ENCODE measurements around the gene MOAP1. TPM values are rescaled to one million over a fixed set of nuclear protein-coding genes. Genes with fewer than 3 reads are reported as not detected.
A peak's percentile ranks its signal among the peaks of the same experiment; 100 is the strongest.
"Not testable (repeated sequence)": the region's sequence is repeated elsewhere in the genome, so short reads cannot be mapped to it uniquely, and the experiment has no call there.

Gene MOAP1
- total RNA-seq, 1 donor from 2014 or later = 21.4 TPM

DNA sequence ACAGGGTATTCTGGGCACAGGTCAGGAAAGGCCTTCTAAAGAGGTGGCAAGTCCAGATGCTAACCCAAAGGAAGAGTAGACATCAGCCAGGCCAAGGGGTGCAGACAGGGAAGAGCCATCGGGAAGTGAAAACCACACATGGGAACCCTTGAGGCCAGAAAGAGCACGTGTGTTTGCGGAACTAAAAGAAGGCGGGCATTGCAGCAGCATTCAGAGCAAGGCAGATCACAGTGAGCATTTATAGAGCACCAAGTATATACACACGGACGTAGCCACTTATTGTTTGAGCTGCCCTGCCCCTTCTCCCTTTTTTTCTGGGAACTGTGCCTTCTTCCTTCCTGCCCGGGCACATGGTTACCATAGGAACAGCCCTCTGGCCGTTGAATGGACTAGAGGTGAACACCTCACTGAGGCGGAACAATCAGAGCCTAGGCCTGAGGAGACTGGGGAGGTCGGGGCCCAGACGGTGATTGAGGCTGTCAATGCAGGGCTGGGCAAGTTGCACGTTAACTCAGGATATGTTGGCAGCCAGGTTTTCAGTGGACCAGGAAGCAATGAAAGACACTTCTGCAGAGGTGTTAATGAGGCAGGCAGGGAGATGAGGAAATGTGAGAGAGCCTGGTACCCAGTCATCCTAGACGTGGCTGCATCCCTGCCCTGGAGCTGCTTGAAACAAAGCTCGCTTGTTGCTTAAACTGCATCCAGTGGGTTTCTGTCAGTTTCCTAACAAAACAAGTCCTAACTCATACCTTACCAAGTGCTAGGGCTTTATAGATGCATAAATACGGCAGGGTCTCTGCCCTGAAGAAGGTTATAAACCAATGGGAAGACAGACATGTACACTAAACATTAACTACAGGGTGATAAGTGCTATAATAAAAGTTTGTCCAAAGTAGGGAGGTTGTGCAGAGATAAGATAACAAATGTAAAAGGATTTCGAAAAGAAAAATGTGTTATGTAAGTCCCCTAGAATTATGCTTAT is 34.2 kb downstream of the MOAP1 start:
- DNase-seq (ENCODE audit: low spot score) = no peak

DNA sequence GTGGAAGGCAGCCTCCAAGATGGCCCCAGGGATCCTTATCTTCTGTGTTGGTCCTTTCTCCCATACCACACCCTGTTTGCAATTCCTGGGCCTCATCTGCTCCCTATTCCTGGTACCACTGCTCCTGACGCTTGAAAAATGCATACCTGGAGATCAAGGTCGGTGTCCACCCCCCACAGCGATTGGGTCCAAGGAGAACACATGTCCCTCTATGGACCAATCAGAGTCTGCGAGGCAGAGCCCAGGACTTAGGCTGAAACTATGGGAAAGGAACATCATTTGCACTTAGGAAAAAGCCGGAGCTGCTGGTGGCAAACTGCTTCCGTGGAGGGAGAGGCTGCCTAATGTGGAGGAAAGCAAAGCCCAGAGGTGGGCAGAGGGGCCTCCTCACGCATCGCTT is 35.7 kb downstream of the MOAP1 start:
- no peak for DNase-seq (ENCODE audit: low spot score)

DNA sequence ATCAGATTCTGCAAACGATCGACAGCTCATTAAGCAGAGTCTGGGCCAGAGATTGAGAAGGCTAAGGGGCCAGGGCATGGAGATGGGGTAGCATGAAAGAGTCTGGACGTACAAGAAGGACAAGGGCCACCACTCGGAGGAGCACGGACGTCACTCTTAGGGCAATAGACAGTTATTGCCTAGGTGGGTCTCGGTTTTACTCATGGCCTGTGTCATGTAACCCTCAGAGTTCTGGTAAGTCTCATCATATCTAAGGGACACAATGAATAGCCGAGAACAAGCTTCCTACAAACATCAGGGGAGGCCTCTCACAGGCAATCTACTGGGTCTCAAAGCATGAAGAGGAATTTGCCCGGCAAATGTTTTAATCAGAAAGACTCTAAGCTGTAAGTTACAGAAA is 38.6 kb downstream of the MOAP1 start:
- DNase-seq (ENCODE audit: low spot score) = no peak

DNA sequence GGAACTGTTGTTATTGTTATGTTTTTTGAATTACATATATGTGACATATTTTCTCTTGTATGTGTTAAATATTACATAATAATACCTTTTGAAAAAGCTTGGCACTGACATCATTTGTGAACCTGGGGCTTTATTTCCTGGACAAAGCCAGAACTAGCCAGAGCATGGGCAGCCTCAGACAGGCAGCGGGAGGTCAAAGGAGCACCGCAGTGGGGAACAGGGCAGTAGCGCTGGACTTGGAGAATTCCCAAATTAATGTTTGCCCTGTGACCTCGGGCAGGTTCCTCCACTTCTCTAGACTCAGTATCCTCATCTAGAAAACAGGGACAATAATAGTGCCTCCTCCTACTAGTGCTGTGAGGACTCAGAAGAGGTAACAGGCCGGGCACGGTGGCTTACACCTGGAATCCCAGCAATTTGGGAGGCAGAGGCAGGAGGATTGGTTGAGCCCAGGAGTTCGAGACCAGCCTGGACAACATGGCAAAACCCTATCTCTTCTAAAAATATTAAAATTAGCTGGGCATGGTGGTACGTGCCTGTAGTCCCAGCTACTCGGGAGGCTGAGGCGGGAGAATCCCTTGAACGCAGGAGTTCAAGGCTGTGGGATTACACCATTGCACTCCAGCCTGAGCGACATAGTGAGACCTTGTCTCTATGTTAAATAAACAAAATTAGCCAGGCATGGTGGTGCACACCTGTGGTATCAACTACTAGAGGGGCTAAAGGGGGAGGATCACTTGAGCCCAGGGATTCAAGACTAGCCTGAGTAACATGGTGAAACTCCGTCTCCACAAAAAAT is 41.6 kb downstream of the MOAP1 start:
- DNase-seq (ENCODE audit: low spot score) = no peak

DNA sequence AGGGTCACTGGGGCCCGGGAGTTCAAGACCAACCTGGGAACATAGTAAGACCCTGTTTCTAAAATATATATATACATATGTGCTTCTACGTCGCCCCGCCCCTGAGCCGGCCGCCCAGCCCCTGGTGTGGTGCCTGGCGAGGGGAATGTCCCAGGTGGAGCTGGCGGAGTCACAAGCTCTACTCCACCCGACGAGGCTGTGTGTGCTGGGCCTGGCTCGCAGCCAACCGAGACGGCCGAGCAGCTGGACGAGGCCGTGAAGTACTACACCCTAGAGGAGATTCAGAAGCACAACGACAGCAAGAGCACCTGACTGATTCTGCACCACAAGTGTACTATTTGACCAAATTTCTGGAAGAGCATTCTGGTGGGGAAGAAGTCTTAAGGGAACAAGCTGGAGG is 46.8 kb downstream of the MOAP1 start:
- DNase-seq (ENCODE audit: low spot score) = peak; percentile 8

DNA sequence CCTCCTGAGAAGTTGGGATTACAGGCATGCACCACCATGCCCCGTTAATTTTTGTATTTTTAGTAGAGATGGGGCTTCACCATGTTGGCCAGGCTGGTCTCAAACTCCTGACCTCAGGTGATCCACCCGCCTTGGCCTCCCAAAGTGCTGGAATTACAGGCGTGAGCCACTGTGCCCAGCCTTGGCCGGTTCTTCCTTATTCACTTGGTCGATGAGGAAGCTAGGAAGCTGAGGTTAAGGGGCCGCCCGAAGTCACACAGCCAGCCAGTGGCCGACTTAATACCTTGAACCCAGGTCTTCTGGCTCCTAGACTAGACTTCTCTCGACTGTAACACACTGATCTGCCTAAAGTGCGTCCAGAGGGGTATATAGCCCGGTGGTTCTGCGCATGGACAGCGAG is 48.2 kb downstream of the MOAP1 start:
- not testable (repeated sequence) for DNase-seq (ENCODE audit: low spot score)

DNA sequence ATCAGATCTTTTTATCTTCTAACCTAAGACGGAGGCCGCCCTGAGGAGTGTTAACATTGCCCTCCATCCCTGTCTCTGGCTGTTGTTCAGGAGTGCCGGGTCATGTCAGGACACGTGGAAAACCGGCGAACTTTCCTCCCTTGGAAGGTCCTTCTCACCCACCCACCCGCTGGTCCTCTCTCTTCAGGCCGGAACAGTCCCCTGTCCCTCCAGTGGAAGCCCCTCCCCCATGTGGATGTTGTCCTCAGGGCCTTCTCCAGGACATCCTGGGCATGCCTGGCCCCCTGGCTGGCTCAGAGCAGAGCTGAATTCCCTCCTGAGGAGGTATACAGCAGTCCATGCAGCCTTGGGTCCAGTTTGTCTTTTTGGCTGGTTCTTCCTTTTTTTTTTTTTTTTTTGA is 48.7 kb downstream of the MOAP1 start:
- no peak for DNase-seq (ENCODE audit: low spot score)

DNA sequence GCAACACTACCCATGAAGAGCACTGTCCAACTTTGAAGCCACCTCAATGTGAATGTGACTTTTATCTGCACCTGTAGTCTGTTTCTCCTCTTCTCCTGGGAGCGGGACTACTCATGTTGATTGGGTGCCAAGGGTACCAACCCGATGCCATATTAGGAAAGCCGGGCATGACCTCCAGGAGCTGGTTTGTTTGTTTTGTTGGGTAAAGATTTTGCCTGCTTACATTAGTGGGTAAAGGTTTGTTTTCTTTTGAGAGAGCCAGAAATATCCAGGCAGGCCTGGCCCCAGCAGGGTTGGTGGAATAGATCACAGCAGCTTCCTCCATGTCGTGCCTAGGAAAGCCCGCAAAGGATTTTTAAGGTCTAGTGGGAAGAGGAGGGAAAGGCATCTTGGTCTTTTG is 49.3 kb downstream of the MOAP1 start:
- DNase-seq (ENCODE audit: low spot score) = no peak

DNA sequence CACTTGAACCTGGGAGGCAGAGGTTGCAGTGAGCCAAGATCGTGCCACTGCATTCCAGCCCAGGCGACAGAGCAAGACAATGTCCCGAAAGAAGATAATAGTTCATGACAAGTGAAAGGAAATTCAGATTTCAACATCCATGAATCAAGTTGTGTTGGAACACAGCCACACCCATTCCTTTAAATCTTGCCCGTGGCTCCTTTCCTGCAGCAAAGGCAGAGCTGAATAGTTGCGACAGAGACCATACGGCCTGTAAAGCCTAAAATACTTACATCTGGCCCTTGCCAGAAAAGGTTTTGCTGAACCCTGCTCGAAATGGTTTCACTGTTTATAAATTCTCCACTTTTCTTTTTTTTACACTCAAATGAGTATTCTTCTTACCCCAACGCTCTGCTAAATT is 51.2 kb downstream of the MOAP1 start:
- DNase-seq (ENCODE audit: low spot score) = peak; percentile 87

DNA sequence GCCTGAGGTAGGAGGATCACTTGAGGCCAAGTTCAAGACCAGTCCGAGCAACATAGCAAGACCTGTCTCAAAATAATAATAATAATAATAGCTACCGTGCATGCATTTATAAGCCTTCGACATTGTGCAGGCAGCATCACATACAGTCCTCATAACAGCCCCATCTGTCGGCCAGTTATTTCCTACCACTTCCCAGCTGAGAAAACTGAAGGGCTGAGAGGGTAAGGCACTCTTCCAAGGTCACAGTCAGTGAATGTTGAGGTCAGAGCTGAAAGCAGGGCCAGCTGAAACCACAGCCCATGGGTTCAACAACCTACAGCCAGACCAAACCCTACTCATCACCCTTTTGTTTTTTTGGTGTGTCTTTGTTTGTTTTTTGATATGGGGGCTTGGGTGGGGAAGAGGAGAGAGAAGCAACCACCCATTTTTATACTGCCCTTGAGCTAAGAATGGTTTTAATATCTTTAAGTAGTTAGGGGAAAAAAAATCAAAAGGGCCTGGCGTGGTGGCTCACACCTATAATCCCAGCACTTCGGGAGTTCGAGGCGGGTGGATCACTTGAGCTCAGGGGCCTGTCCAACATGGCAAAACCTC is 52.1 kb downstream of the MOAP1 start:
- DNase-seq (ENCODE audit: low spot score) = no peak

Other genes with a start within 250 kb of the MOAP1 start
- 14.7 TPM for gene ITPK1, start 69.0 kb downstream of the MOAP1 start, total RNA-seq (ENCODE audit: insufficient read depth, low replicate concordance)
- gene LYSET, start 420 bp upstream of the MOAP1 start, total RNA-seq (ENCODE audit: insufficient read depth, low replicate concordance) = 4.8 TPM
- 3.9 TPM for gene GON7, start 22.2 kb upstream of the MOAP1 start, total RNA-seq (ENCODE audit: insufficient read depth, low replicate concordance)
- gene UBR7, start 22.4 kb upstream of the MOAP1 start, total RNA-seq (ENCODE audit: insufficient read depth, low replicate concordance) = 24.6 TPM
- 54.7 TPM for gene BTBD7, start 148.1 kb upstream of the MOAP1 start, total RNA-seq (ENCODE audit: insufficient read depth, low replicate concordance)
- not detected for gene COX8C, start 162.3 kb upstream of the MOAP1 start, total RNA-seq (ENCODE audit: insufficient read depth, low replicate concordance)
- gene UNC79, start 246.0 kb upstream of the MOAP1 start, total RNA-seq (ENCODE audit: insufficient read depth, low replicate concordance) = 2.4 TPM

All from umbilical cord (tissue), 2 donors.